Vagina (tissue), 2 donors: ENCODE measurements around the gene SLC2A10. TPM values are rescaled to one million over a fixed set of nuclear protein-coding genes. Genes with fewer than 3 reads are reported as not detected.

ENCODE experiments used
- DNase-seq, 2 donors: peaks; one replicate each; pipeline ENCODE4 v3.0.0-alpha.2; 2017; ENCODE audit errors: extremely low spot score in 2 of 2
- H3K27ac ChIP-seq: fragments of 200-600 bp; sonication (generic); one replicate; pipeline ENCODE4 v1.5.1; 2019
- H3K27me3 ChIP-seq: fragments of 200-600 bp; sonication (generic); one replicate; pipeline ENCODE4 v1.5.1; 2019
- H3K36me3 ChIP-seq, 2 donors: fragments of 200-600 bp; sonication (generic); one replicate each; pipeline ENCODE4 v1.5.1; 2017 to 2019
- H3K4me1 ChIP-seq: fragments of 200-600 bp; sonication (generic); one replicate; pipeline ENCODE4 v1.5.1; 2019
- H3K4me3 ChIP-seq, 2 donors: fragments of 200-600 bp; sonication (generic); 1 replicate in 1 of 2; 2 replicates in 1 of 2; pipeline ENCODE4 v1.5.1; 2016 to 2019
- H3K9me3 ChIP-seq: fragments of 200-600 bp; sonication (generic); one replicate; pipeline ENCODE4 v1.5.1; 2019
- CTCF ChIP-seq, 3 experiments: fragments of 450-650 bp in 2 of 3; fragments of 200-600 bp in 1 of 3; sonication (generic) in 1 of 3; IDR thresholded peaks; one replicate each; pipeline ENCODE4 v1.5.1; 2017 to 2019; ENCODE audit warnings: antibody characterized with exemption in 3 of 3, mild to moderate bottlenecking in 2 of 3, moderate library complexity in 2 of 3
- POLR2A ChIP-seq, 2 donors: fragments of 450-650 bp; IDR thresholded peaks; one replicate each; pipeline ENCODE4 v1.6.1; 2017; ENCODE audit warnings: antibody characterized with exemption in 2 of 2, mild to moderate bottlenecking in 2 of 2, moderate library complexity in 2 of 2
- POLR2AphosphoS5 ChIP-seq, 2 donors: sonication (generic); formaldehyde crosslinking; IDR thresholded peaks; one replicate each; pipeline ENCODE4 v1.9.0; 2017; ENCODE audit warnings: antibody characterized with exemption in 2 of 2, mild to moderate bottlenecking in 2 of 2, low read depth in 1 of 2; ENCODE audit not compliant: insufficient read depth in 1 of 2
- intact Hi-C: fragments of 100-400 bp; cut with DNase I; formaldehyde crosslinking; loops from one replicate; pipeline ENCODE4 v1.15.1; 2023
- total RNA-seq: library from RNA; depleted of rRNA; stranded (reverse); fragments of >200 nt; gene quantifications from one replicate; pipeline ENCODE4 v1.2.3, GENCODE V29; 2016

The SLC2A10 gene
- total RNA-seq, 1 donor from 2014 or later = 21.6 TPM

DNA sequence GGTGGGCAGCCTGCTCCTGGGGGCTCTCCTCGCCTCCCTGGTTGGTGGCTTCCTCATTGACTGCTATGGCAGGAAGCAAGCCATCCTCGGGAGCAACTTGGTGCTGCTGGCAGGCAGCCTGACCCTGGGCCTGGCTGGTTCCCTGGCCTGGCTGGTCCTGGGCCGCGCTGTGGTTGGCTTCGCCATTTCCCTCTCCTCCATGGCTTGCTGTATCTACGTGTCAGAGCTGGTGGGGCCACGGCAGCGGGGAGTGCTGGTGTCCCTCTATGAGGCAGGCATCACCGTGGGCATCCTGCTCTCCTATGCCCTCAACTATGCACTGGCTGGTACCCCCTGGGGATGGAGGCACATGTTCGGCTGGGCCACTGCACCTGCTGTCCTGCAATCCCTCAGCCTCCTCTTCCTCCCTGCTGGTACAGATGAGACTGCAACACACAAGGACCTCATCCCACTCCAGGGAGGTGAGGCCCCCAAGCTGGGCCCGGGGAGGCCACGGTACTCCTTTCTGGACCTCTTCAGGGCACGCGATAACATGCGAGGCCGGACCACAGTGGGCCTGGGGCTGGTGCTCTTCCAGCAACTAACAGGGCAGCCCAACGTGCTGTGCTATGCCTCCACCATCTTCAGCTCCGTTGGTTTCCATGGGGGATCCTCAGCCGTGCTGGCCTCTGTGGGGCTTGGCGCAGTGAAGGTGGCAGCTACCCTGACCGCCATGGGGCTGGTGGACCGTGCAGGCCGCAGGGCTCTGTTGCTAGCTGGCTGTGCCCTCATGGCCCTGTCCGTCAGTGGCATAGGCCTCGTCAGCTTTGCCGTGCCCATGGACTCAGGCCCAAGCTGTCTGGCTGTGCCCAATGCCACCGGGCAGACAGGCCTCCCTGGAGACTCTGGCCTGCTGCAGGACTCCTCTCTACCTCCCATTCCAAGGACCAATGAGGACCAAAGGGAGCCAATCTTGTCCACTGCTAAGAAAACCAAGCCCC, 16.0 kb downstream of the SLC2A10 start:
- Histone ChIP-seq H3K4me1 (no peaks in the 10 kb centered on the region), H3K27me3 (no peaks in the 10 kb centered on the region), H3K36me3 (peaks cover 0 to 10% of the 10 kb centered on the region in 2 donors), H3K4me3 (no peak overlapping the region), H3K9me3 (no peaks in the 10 kb centered on the region), H3K27ac (no peak overlapping the region)
- intact Hi-C loops = no loop called here
- TF ChIP-seq CTCF (IDR thresholded peaks at IDR 0.05) = no peak
- TF ChIP-seq POLR2A (IDR thresholded peaks at IDR 0.05) = no peak
- DNase-seq = no peak

DNA sequence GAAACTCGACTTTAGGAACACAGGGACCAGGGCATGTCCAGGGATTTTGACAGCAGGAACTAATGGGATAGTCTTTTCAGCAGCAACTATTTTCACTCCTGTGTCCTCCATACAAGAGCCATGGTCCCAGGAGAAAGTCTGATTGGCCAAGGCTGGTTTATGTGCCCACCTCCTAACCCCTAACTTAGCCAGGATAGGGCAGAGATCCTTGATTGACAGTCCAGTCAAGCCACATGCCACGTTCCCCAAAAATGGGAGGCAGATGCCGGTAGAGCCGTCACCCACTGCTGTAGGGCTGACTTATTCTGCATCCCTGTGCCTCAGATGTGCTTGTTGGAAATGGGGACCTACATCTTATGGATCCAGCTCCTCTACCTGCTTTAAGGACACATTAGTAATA, 22.3 kb downstream of the SLC2A10 start:
- Histone ChIP-seq H3K9me3 (no peaks in the 10 kb centered on the region), H3K36me3 (no peaks in the 10 kb centered on the region), H3K27ac (no peak overlapping the region), H3K4me3 (no peak overlapping the region), H3K27me3 (no peaks in the 10 kb centered on the region), H3K4me1 (no peaks in the 10 kb centered on the region)
- no peak for DNase-seq
- intact Hi-C loops = no loop called here
- TF ChIP-seq POLR2AphosphoS5 (IDR thresholded peaks at IDR 0.05; ENCODE audit: insufficient read depth in 1 of 2, low read depth in 1 of 2) (no peak), POLR2A (IDR thresholded peaks at IDR 0.05) (no peak), CTCF (IDR thresholded peaks at IDR 0.05) (no peak)

DNA sequence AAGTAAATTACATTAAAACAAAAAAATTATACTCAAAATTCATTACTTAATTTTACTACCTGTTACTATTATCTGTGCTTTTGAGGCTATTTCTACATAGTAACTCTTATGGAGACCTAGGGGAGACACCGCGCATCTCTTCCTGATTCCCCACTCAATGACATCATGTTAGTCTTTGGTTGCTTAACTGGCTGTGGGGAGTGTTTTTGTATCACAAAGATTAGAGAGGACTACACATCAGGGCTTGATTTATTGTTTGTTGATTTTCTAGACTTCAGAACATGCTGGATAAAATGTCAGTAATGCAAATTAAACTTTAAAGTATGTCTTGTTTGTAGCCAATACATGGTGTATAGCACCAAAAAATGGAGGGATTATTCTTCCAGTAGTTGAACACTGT, 26.0 kb downstream of the SLC2A10 start:
- Histone ChIP-seq H3K4me1 (no peaks in the 10 kb centered on the region), H3K27ac (no peak overlapping the region), H3K9me3 (no peaks in the 10 kb centered on the region), H3K4me3 (no peak overlapping the region), H3K27me3 (no peaks in the 10 kb centered on the region), H3K36me3 (no peaks in the 10 kb centered on the region)
- DNase-seq = no peak
- TF ChIP-seq POLR2AphosphoS5 (IDR thresholded peaks at IDR 0.05; ENCODE audit: insufficient read depth in 1 of 2, low read depth in 1 of 2) = no peak
- no peak for TF ChIP-seq CTCF (IDR thresholded peaks at IDR 0.05)
- TF ChIP-seq POLR2A (IDR thresholded peaks at IDR 0.05) = no peak
- intact Hi-C loops = no loop called here

DNA sequence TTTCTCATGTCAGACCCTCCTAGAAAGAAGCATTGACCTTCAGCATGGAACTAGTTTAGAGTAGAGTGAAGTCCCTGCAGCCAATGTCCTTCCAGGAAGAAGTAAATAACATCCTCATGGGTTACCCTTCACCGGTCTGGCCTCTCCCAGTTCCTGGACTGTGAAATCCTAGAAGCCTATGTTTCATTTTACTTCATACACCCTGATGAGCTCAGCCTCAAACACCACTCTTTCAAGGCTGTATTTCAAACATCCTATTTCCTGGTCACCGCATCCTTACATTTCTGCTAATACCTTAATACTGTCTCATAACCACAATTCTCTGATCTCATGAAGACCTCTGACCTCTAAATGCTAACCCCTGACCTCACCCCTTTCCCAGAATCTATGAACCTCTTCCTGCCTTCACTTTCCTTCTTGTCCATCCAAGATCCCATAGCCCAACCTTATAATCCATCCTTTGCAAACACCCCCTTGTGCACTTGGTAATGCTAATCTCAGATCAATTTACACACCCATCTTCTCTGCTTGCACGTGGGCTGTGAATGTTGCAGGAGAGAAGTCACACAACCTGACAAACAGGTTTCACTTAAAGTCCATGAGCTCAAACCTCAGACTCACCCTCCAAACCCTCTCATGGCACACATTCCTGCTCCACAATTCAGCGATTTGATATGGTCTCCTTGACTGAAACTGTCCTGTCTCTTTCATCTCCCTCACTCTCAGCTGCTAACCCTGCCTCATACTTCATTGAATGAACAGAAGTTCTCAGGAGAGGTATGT, 30.2 kb downstream of the SLC2A10 start:
- no peak for TF ChIP-seq POLR2AphosphoS5 (IDR thresholded peaks at IDR 0.05; ENCODE audit: insufficient read depth in 1 of 2, low read depth in 1 of 2)
- TF ChIP-seq CTCF (IDR thresholded peaks at IDR 0.05) = no peak
- TF ChIP-seq POLR2A (IDR thresholded peaks at IDR 0.05) = no peak
- DNase-seq = no peak
- Histone ChIP-seq H3K36me3 (no peaks in the 10 kb centered on the region), H3K9me3 (no peaks in the 10 kb centered on the region), H3K27ac (no peak overlapping the region), H3K27me3 (no peaks in the 10 kb centered on the region), H3K4me1 (no peaks in the 10 kb centered on the region), H3K4me3 (no peak overlapping the region)
- intact Hi-C loops = no loop called here
